Measurements from ENCODE around the gene FSTL4. TPM values are rescaled to one million over a fixed set of nuclear protein-coding genes. Genes with fewer than 3 reads are reported as not detected.

The FSTL4 gene
- total RNA-seq, 1 donor from 2014 or later = 0.67 TPM

DNA sequence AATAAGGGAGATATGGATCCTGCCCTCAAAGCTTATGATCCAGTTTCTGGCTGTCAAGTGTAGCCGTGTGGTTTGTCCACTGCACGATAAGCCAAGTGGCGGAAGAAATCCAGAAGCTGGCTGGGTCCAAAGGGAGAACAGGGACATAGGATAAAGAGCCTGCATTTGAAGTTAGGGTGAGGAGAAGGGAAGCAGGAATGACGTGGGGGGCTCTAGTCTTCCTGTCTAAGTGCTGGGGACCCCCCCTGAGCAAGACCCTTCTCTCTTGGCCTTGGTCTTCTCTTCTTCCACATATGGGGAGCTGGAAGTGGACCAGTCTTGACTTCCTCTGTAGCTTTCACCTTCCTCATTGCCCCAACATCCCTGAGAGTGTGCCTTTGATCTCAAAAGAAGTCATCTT lies 186.6 kb downstream of the FSTL4 start:
- Histone ChIP-seq H3K4me1 (no peaks in the 10 kb centered on the region), H3K27ac (no peak overlapping the region), H3K27me3 (no peaks in the 10 kb centered on the region), H3K36me3 (no peaks in the 10 kb centered on the region), H3K9me3 (no peaks in the 10 kb centered on the region), H3K4me3 (no peak overlapping the region)
- no peak for DNase-seq
- no peak for ATAC-seq
- intact Hi-C loops (cut with DNase I) = no loop called here
- TF ChIP-seq CTCF (IDR thresholded peaks at IDR 0.05) = no peak

GRCh38 chr5:133425222-133425621 lies 187.1 kb downstream of the FSTL4 start:
- intact Hi-C loops (cut with DNase I) = no loop called here
- Histone ChIP-seq H3K36me3 (no peaks in the 10 kb centered on the region), H3K9me3 (no peaks in the 10 kb centered on the region), H3K4me3 (no peak overlapping the region), H3K27me3 (no peaks in the 10 kb centered on the region), H3K4me1 (no peaks in the 10 kb centered on the region), H3K27ac (no peak overlapping the region)
- no peak for TF ChIP-seq CTCF (IDR thresholded peaks at IDR 0.05)
- DNase-seq (no peak), ATAC-seq (no peak)

DNA sequence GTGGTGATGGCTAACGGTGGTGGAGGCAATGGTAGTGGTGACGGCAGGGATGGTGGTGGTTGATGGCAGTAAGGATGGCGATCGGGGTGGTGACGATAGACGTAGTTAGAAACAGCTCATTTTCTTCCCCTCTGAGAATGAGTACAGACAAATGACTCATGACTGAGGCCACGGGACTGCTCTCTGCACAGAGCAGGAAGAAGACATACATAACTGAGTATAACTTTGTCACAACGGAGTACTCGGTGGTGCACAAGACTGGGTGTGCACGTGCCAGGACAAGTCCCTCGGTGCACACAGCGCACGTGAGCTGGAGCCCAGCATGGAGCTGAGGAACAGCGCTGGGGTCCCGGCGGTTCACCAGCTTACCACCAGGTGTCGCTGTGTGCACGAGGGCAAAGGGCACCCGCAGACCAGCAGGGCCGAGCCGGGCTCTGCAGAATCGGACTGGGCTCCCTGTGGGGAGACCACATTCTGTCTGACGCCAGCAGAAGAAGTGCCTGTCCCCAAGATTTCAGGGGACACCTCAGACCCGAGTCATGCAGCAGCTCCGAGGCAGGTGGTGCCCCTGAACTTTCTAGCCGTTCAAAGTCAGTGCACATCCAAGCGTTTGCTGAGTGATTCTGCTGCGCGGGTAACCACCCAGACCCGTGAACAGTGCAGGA lies 188.6 kb downstream of the FSTL4 start:
- intact Hi-C loops (cut with DNase I) = no loop called here
- peak; percentile 98 for TF ChIP-seq CTCF (IDR thresholded peaks at IDR 0.05)
- Histone ChIP-seq H3K27ac (no peak overlapping the region), H3K9me3 (no peaks in the 10 kb centered on the region), H3K4me1 (no peaks in the 10 kb centered on the region), H3K27me3 (no peaks in the 10 kb centered on the region), H3K36me3 (no peaks in the 10 kb centered on the region), H3K4me3 (no peak overlapping the region)
- ATAC-seq = peak; percentile 91
- peak; percentile 85 for DNase-seq

DNA sequence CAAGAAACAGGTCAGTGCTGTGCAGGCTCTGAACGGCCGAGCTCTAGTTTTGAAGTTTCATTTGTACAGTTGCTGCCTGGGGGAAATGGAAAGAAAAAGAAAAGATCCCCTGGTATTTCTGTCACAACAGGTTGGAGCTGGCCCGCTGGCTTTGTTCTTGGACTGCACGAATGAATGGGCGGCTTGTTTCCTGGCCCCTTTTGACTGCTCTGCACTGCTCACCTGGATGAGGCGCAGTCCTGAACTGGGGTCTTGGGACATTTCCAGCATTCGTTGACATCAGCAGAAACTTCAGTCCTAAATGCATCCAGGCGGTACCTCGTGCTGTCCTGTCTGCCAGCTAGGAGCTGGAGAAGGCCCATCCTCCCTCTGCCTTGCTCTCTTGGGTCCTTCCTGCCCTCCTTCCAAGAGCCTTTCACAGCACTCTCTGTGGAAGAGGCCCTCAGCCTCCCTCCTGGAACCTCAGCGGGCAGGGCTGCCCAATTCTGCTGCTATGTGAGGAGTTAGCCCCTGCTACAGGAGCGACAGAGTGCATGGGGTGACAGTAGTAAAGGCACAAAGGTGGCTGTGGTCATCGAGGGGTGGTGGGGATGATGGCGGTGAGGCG lies 189.2 kb downstream of the FSTL4 start:
- ATAC-seq (no peak), DNase-seq (no peak)
- Histone ChIP-seq H3K4me1 (no peaks in the 10 kb centered on the region), H3K36me3 (no peaks in the 10 kb centered on the region), H3K9me3 (no peaks in the 10 kb centered on the region), H3K27ac (no peak overlapping the region), H3K27me3 (no peaks in the 10 kb centered on the region), H3K4me3 (no peak overlapping the region)
- TF ChIP-seq CTCF (IDR thresholded peaks at IDR 0.05) = no peak
- intact Hi-C loops (cut with DNase I) = no loop called here

DNA sequence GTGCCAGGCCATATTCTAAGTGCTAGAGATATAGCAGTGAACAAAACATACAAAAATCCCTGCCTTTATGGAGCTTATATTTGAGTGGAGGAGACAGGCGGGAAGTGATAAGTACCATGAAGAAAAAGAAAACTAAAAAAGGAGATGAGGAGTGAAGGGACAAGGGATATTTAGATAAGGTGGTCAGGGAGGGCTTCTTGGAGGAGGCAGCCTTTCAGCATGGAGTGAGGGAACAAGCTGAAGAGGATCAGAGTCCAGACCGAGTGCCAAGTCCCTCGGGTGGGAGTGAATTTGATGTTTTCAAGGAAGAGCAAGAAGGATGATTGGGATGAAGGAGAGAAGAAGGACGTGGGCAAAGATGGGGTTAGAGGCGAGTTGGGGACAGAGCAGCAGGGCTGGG lies 190.5 kb downstream of the FSTL4 start:
- no peak for DNase-seq
- Histone ChIP-seq H3K36me3 (no peaks in the 10 kb centered on the region), H3K27ac (no peak overlapping the region), H3K4me1 (no peaks in the 10 kb centered on the region), H3K9me3 (no peaks in the 10 kb centered on the region), H3K4me3 (no peak overlapping the region), H3K27me3 (no peaks in the 10 kb centered on the region)
- no peak for TF ChIP-seq CTCF (IDR thresholded peaks at IDR 0.05)
- no peak for ATAC-seq
- intact Hi-C loops (cut with DNase I) = no loop called here
